Testis (tissue), 2 donors: ENCODE results near the gene DCHS2.

ENCODE experiments used
- POLR2A ChIP-seq: fragments of 450-650 bp; IDR thresholded peaks from one replicate; pipeline ENCODE4 v1.6.1; 2017; ENCODE audit warnings: antibody characterized with exemption, mild to moderate bottlenecking, moderate library complexity
- TF ChIP-seq, protein P1 (sequence below), 3 experiments: fragments of 450-650 bp in 2 of 3; fragments of 200-600 bp in 1 of 3; sonication (generic) in 1 of 3; IDR thresholded peaks; one replicate each; pipeline ENCODE4 v1.5.1; 2016 to 2019; ENCODE audit warnings: antibody characterized with exemption in 3 of 3, mild to moderate bottlenecking in 2 of 3, moderate library complexity in 1 of 3

DNA sequence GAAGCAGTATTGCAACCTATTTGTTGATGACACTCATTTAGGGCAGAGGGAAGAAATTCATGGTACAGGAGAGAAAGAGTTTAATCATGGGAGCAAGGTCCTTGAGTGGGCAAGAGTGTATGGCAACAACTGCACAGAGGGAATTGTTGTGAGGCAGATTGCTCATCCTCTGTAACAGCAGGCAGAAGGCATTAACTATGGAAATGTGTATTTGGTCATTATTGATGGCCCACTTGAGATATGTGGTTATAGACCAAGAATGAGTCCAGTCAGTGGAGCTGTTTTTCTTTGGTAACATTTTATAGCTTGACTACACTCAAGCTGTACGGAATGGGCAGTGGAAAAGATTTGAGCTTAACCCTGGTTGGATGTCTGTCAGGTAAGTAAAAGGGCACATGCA, 42.7 kb upstream of the DCHS2 start:
- no peak for TF ChIP-seq POLR2A
- TF ChIP-seq, protein P1, sequence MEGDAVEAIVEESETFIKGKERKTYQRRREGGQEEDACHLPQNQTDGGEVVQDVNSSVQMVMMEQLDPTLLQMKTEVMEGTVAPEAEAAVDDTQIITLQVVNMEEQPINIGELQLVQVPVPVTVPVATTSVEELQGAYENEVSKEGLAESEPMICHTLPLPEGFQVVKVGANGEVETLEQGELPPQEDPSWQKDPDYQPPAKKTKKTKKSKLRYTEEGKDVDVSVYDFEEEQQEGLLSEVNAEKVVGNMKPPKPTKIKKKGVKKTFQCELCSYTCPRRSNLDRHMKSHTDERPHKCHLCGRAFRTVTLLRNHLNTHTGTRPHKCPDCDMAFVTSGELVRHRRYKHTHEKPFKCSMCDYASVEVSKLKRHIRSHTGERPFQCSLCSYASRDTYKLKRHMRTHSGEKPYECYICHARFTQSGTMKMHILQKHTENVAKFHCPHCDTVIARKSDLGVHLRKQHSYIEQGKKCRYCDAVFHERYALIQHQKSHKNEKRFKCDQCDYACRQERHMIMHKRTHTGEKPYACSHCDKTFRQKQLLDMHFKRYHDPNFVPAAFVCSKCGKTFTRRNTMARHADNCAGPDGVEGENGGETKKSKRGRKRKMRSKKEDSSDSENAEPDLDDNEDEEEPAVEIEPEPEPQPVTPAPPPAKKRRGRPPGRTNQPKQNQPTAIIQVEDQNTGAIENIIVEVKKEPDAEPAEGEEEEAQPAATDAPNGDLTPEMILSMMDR (IDR thresholded peaks at IDR 0.05): no peak
